Panc1 (cell line): Measurements from ENCODE around the gene CPA2.

Experiments used
- CTCF ChIP-seq: fragments of 450-650 bp; IDR thresholded peaks from 2 replicates; pipeline ENCODE4 v1.5.1; 2017; ENCODE audit warnings: mild to moderate bottlenecking
- POLR2AphosphoS5 ChIP-seq: IDR thresholded peaks from 2 replicates; pipeline ENCODE4 v1.6.1; 2012; ENCODE audit warnings: mild to moderate bottlenecking, low read depth, low read length, moderate library complexity
- REST ChIP-seq, 2 experiments: IDR thresholded peaks; 2 replicates each; pipeline ENCODE4 v1.6.1; 2011 to 2012; ENCODE audit warnings: low read depth in 2 of 2, control low read depth in 1 of 2, low read length in 1 of 2, mild to moderate bottlenecking in 1 of 2, moderate library complexity in 1 of 2; ENCODE audit not compliant: insufficient read depth in 1 of 2

GRCh38 chr7:130337410-130337971 lies 70.8 kb downstream of the CPA2 start:
- TF ChIP-seq CTCF (no peak), POLR2AphosphoS5 (no peak), REST (IDR thresholded peaks at IDR 0.05; ENCODE audit: insufficient read depth in 1 of 2, low read depth in 2 of 2, low read length in 1 of 2) (no peak)
